Sigmoid colon (tissue), 4 donors: ENCODE data around the gene CFAP46.

Experiments
- EP300 ChIP-seq, 4 donors: sonication (generic); formaldehyde crosslinking; IDR thresholded peaks; one replicate each; pipeline ENCODE4 v1.6.1; 2017; ENCODE audit warnings: antibody characterized with exemption in 4 of 4
- POLR2A ChIP-seq, 2 donors: fragments of 450-650 bp; IDR thresholded peaks; one replicate each; pipeline ENCODE4 v1.6.1; 2016; ENCODE audit warnings: antibody characterized with exemption in 2 of 2, mild to moderate bottlenecking in 2 of 2, moderate library complexity in 2 of 2
- TF ChIP-seq, protein P1 (sequence below), 4 experiments: fragments of 450-650 bp in 3 of 4; fragments of 200-600 bp in 1 of 4; IDR thresholded peaks; one replicate each; pipeline ENCODE4 v1.5.1; 2016 to 2019; ENCODE audit warnings: antibody characterized with exemption in 4 of 4, mild to moderate bottlenecking in 3 of 4, moderate library complexity in 2 of 4

DNA sequence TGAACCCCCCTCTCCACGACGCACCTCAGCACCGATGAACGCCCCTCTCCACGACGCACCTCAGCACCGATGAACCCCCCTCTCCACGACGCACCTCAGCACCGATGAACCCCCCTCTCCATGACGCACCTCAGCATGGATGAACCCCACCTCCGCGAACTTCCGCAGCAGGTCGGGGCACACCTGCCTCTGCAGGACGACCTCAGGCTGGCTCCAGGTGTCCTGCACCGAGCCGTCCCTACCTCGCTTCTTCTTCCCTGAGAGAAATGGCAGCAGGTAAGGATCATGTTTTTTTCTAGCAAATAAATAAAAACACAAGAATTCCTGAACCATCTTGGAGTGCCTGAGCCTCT is 24.1 kb downstream of the CFAP46 start:
- TF ChIP-seq, protein P1, sequence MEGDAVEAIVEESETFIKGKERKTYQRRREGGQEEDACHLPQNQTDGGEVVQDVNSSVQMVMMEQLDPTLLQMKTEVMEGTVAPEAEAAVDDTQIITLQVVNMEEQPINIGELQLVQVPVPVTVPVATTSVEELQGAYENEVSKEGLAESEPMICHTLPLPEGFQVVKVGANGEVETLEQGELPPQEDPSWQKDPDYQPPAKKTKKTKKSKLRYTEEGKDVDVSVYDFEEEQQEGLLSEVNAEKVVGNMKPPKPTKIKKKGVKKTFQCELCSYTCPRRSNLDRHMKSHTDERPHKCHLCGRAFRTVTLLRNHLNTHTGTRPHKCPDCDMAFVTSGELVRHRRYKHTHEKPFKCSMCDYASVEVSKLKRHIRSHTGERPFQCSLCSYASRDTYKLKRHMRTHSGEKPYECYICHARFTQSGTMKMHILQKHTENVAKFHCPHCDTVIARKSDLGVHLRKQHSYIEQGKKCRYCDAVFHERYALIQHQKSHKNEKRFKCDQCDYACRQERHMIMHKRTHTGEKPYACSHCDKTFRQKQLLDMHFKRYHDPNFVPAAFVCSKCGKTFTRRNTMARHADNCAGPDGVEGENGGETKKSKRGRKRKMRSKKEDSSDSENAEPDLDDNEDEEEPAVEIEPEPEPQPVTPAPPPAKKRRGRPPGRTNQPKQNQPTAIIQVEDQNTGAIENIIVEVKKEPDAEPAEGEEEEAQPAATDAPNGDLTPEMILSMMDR (IDR thresholded peaks at IDR 0.05): no peak
- no peak for TF ChIP-seq POLR2A (IDR thresholded peaks at IDR 0.05)
- TF ChIP-seq EP300 (IDR thresholded peaks at IDR 0.05): no peak
